DOHH2 (cell line): ENCODE results near the gene PLXNB1.

Source experiments
- H3F3A ChIP-seq: fragments of 200-600 bp; sonication (generic), shearing (Covaris generic); 2 replicates; pipeline ENCODE4 v1.6.0; 2016; ENCODE audit warnings: antibody characterized with exemption, mild to moderate bottlenecking; ENCODE audit not compliant: control insufficient read depth, insufficient read depth
- H3K27ac ChIP-seq: fragments of 200-600 bp; sonication (generic); 2 replicates; pipeline ENCODE4 v1.5.1; 2014; ENCODE audit warnings: low read depth, mild to moderate bottlenecking, low read length, moderate library complexity
- H3K27me3 ChIP-seq: fragments of 200-600 bp; sonication (generic); 2 replicates; pipeline ENCODE4 v1.6.1; 2014; ENCODE audit warnings: mild to moderate bottlenecking, low read length, mixed read lengths; ENCODE audit not compliant: control insufficient read depth
- H3K36me3 ChIP-seq: fragments of 200-600 bp; sonication (generic); 2 replicates; pipeline ENCODE4 v1.6.1; 2014; ENCODE audit warnings: mild to moderate bottlenecking, low read length, moderate library complexity, mixed read lengths; ENCODE audit not compliant: control insufficient read depth
- H3K4me1 ChIP-seq: fragments of 200-600 bp; sonication (generic); 2 replicates; pipeline ENCODE4 v1.6.1; 2014; ENCODE audit warnings: mild to moderate bottlenecking, low read length, mixed read lengths; ENCODE audit not compliant: control insufficient read depth
- H3K4me2 ChIP-seq: fragments of 200-600 bp; sonication (generic); 2 replicates; pipeline ENCODE4 v1.6.0; 2014; ENCODE audit warnings: mild to moderate bottlenecking, low read length, moderate library complexity
- H3K4me3 ChIP-seq: fragments of 200-600 bp; sonication (generic); 2 replicates; pipeline ENCODE4 v1.5.1; 2014; ENCODE audit warnings: mild to moderate bottlenecking, low read length, mixed read lengths
- H3K79me2 ChIP-seq: fragments of 200-600 bp; sonication (generic); 2 replicates; pipeline ENCODE4 v1.6.1; 2014; ENCODE audit warnings: mild to moderate bottlenecking, low read length, mixed read lengths; ENCODE audit not compliant: control insufficient read depth
- H3K9me2 ChIP-seq: fragments of 200-600 bp; sonication (generic); replicated peaks from 2 replicates; pipeline ENCODE4 v1.6.1; 2014; ENCODE audit warnings: mild to moderate bottlenecking, low read length, mixed read lengths; ENCODE audit not compliant: control insufficient read depth
- H3K9me3 ChIP-seq: fragments of 200-600 bp; sonication (generic); 2 replicates; pipeline ENCODE4 v1.6.1; 2014; ENCODE audit warnings: antibody characterized with exemption, low read length, mixed read lengths; ENCODE audit not compliant: control insufficient read depth, insufficient read depth
- H4K20me1 ChIP-seq: fragments of 200-600 bp; sonication (generic); 2 replicates; pipeline ENCODE4 v1.6.0; 2014; ENCODE audit warnings: low read depth, mild to moderate bottlenecking, antibody characterized with exemption, low read length, moderate library complexity; ENCODE audit not compliant: control insufficient read depth, insufficient read depth
- CTCF ChIP-seq: fragments of 200-600 bp; sonication (generic); IDR thresholded peaks from one replicate; pipeline ENCODE4 v1.5.1; 2014; ENCODE audit warnings: antibody characterized with exemption, mild to moderate bottlenecking, low read depth, low read length; ENCODE audit not compliant: poor library complexity, severe bottlenecking
- EZH2phosphoT487 ChIP-seq: fragments of 200-600 bp; sonication (generic); IDR thresholded peaks from 2 replicates; pipeline ENCODE4 v1.6.1; 2017; ENCODE audit warnings: borderline replicate concordance, mild to moderate bottlenecking, antibody characterized with exemption, low read length, moderate library complexity, mixed read lengths

The PLXNB1 gene

GRCh38 chr3:48416546-48416945 is 13.3 kb downstream of the PLXNB1 start:
- Histone ChIP-seq H4K20me1 (no peaks in the 10 kb centered on the region), H3K4me1 (no peaks in the 10 kb centered on the region), H3K9me3 (no peaks in the 10 kb centered on the region), H3K79me2 (no peaks in the 10 kb centered on the region), H3K9me2 (no peaks in the 10 kb centered on the region), H3K36me3 (no peaks in the 10 kb centered on the region), H3K4me2 (no peak overlapping the region), H3F3A (no peaks in the 10 kb centered on the region), H3K27ac (no peak overlapping the region), H3K27me3 (no peaks in the 10 kb centered on the region), H3K4me3 (no peak overlapping the region)
- TF ChIP-seq EZH2phosphoT487 (no peak), CTCF (no peak)

GRCh38 chr3:48416091-48416505 is 13.8 kb downstream of the PLXNB1 start:
- Histone ChIP-seq H3K4me3 (no peak overlapping the region), H3K9me2 (no peaks in the 10 kb centered on the region), H3K27ac (no peak overlapping the region), H3K9me3 (no peaks in the 10 kb centered on the region), H3K79me2 (no peaks in the 10 kb centered on the region), H3K4me2 (no peak overlapping the region), H4K20me1 (no peaks in the 10 kb centered on the region), H3K36me3 (no peaks in the 10 kb centered on the region), H3K4me1 (no peaks in the 10 kb centered on the region), H3K27me3 (no peaks in the 10 kb centered on the region), H3F3A (no peaks in the 10 kb centered on the region)
- no peak for TF ChIP-seq CTCF
- no peak for TF ChIP-seq EZH2phosphoT487

- H3K27ac ChIP-seq: no peak overlapping the region
- H3K9me3 ChIP-seq: no peaks in the 10 kb centered on the region
- no peaks in the 10 kb centered on the region for H3K79me2 ChIP-seq
- H3K4me2 ChIP-seq: no peak overlapping the region
- no peaks in the 10 kb centered on the region for H3F3A ChIP-seq
- H3K4me1 ChIP-seq: no peaks in the 10 kb centered on the region
- H3K27me3 ChIP-seq: no peaks in the 10 kb centered on the region
- H3K9me2 ChIP-seq: no peaks in the 10 kb centered on the region
- H4K20me1 ChIP-seq: no peaks in the 10 kb centered on the region
- TF ChIP-seq CTCF (peak; percentile 21), EZH2phosphoT487 (no peak)
- no peaks in the 10 kb centered on the region for H3K36me3 ChIP-seq
- no peak overlapping the region for H3K4me3 ChIP-seq
Measured at GRCh38 chr3:48415251-48415953, 14.5 kb downstream of the PLXNB1 start.
